IPS DF 6.9 (cell line): ENCODE measurements around the gene CACNG1.

Experiments
- DNase-seq: peaks from one replicate; pipeline ENCODE4 v3.0.0-alpha.2; 2013; ENCODE audit warnings: low read depth, low spot score
- H3K27ac ChIP-seq: one replicate; pipeline ENCODE4 v1.5.1; 2013; ENCODE audit warnings: low read length, control low read depth
- H3K27me3 ChIP-seq: 2 replicates; pipeline ENCODE4 v1.6.1; 2013; ENCODE audit warnings: mild to moderate bottlenecking, low read length; ENCODE audit not compliant: control insufficient read depth, insufficient read depth
- H3K36me3 ChIP-seq: 2 replicates; pipeline ENCODE4 v1.6.1; 2013; ENCODE audit warnings: low read length; ENCODE audit not compliant: control insufficient read depth, insufficient read depth
- H3K4me1 ChIP-seq: 2 replicates; pipeline ENCODE4 v1.6.1; 2013; ENCODE audit warnings: low read length; ENCODE audit not compliant: control insufficient read depth, insufficient read depth
- H3K4me3 ChIP-seq: 2 replicates; pipeline ENCODE4 v1.5.1; 2013; ENCODE audit warnings: mild to moderate bottlenecking, low read length
- H3K9me3 ChIP-seq: 2 replicates; pipeline ENCODE4 v1.6.1; 2013; ENCODE audit warnings: low read length, inconsistent platforms; ENCODE audit not compliant: control insufficient read depth, insufficient read depth
- WGBS: extraction: QIAGEN DNeasy Blood & Tissue Kit; methylation state at CpG from one replicate; pipeline ENCODE4 v1.1.7; 2013; ENCODE audit warnings: mixed read lengths, missing lambda C conversion rate; ENCODE audit not compliant: insufficient read length, insufficient coverage; 5-methylcytosine and 5-hydroxymethylcytosine counted together

The CACNG1 gene

GRCh38 chr17:67025216-67025792 lies 19.1 kb upstream of the CACNG1 start:
- WGBS = no CpG with 5 or more reads among the region's 20 CpGs
- Histone ChIP-seq H3K4me3 (no peak overlapping the region), H3K4me1 (no peaks in the 10 kb centered on the region; the same call in 1 of the 2 replicates), H3K27ac (no peak overlapping the region), H3K9me3 (no peaks in the 10 kb centered on the region), H3K27me3 (no peaks in the 10 kb centered on the region), H3K36me3 (no peaks in the 10 kb centered on the region)
- DNase-seq = no peak

- DNase-seq = no peak
- Histone ChIP-seq H3K27ac (no peak overlapping the region), H3K36me3 (no peaks in the 10 kb centered on the region), H3K27me3 (no peaks in the 10 kb centered on the region), H3K9me3 (no peaks in the 10 kb centered on the region), H3K4me3 (no peak overlapping the region), H3K4me1 (no peaks in the 10 kb centered on the region)
- WGBS = 100% methylated on average over 2 of the region's 2 CpGs
These were observed 18.0 kb upstream of the CACNG1 start for GRCh38 chr17:67026341-67026740.

DNA sequence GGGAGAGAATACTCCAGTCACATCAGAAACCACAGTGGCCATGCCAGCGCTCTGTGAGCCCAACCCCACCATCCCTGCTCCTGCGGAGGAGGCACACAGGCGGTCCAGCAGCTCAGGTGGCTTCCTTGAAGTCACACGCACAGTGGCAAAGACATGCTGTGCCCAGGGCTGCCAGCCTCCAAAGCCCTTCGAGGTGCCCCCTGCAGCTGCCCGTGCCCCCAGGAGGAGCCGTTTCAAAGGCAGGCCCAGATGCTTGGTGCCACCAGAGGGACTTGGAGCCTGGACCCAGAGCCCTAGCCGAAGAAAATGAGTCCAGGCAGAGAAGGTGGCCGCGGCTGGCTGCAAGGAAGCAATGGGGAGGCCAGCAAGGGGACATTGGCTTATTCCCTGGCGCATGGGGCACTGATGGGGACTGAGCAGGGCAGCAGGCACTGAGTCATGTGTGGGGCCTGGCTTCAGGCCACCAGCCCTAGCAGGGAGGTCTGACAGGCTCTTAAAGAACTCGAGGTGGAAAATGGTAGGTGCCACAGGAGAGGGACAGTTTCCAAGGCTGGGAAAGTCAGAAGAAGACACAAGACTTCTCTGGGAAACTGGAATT lies 17.2 kb upstream of the CACNG1 start:
- Histone ChIP-seq H3K27ac (no peak overlapping the region), H3K4me3 (no peak overlapping the region), H3K4me1 (no peaks in the 10 kb centered on the region), H3K9me3 (no peaks in the 10 kb centered on the region), H3K27me3 (no peaks in the 10 kb centered on the region), H3K36me3 (no peaks in the 10 kb centered on the region)
- no peak for DNase-seq
- no CpG with 5 or more reads among the region's 12 CpGs for WGBS

DNA sequence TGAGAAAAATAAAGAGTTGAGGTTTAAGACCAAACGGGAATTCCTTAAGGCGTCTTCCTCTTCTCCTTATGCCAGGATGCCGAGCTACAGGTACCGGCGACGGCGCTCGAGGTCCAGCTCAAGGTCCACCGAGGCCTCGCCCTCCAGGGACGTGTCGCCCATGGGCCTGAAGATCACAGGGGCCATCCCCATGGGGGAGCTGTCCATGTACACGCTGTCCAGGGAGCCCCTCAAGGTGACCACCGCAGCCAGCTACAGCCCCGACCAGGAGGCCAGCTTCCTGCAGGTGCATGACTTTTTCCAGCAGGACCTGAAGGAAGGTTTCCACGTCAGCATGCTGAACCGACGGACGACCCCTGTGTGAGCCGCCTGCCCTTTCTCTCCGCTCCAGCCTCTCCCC lies 13.7 kb upstream of the CACNG1 start:
- H3K4me1 ChIP-seq = no peaks in the 10 kb centered on the region
- no peaks in the 10 kb centered on the region for H3K9me3 ChIP-seq
- no peaks in the 10 kb centered on the region for H3K36me3 ChIP-seq
- WGBS = no CpG with 5 or more reads among the region's 21 CpGs
- H3K4me3 ChIP-seq = no peak overlapping the region
- H3K27ac ChIP-seq = no peak overlapping the region
- no peaks in the 10 kb centered on the region for H3K27me3 ChIP-seq
- DNase-seq = no peak

- Histone ChIP-seq H3K9me3 (no peaks in the 10 kb centered on the region), H3K27me3 (no peaks in the 10 kb centered on the region), H3K4me3 (no peak overlapping the region), H3K36me3 (no peaks in the 10 kb centered on the region), H3K4me1 (no peaks in the 10 kb centered on the region), H3K27ac (no peak overlapping the region)
- DNase-seq = no peak
- WGBS = no CpG with 5 or more reads among the region's 14 CpGs
These were observed 12.0 kb upstream of the CACNG1 start for GRCh38 chr17:67032382-67032781.

DNA sequence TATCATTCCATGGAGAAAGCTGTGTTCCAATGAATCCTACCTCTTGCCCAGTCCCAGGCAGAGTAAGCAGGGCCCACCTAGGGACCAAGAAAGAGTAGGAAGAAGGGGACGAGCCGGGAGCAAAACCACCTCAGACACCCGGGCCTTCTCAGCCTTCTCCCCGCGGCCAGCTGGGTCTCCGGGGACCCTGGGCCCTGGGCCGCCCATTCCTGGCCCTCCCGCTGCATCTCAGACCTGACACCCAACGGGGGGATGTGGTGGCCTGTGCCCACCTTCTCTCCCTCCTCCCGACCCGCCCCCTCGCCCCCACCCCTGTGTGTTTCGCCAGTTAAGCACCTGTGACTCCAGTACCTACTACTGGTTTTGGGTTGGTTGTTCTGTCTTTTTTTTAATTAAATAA lies 11.4 kb upstream of the CACNG1 start:
- H3K4me3 ChIP-seq = no peak overlapping the region
- H3K27ac ChIP-seq = no peak overlapping the region
- no peaks in the 10 kb centered on the region for H3K9me3 ChIP-seq
- no peaks in the 10 kb centered on the region for H3K4me1 ChIP-seq
- H3K36me3 ChIP-seq = no peaks in the 10 kb centered on the region
- no peaks in the 10 kb centered on the region for H3K27me3 ChIP-seq
- WGBS = no CpG with 5 or more reads among the region's 13 CpGs
- DNase-seq = no peak

- Histone ChIP-seq H3K36me3 (no peaks in the 10 kb centered on the region), H3K27ac (no peak overlapping the region), H3K4me1 (no peaks in the 10 kb centered on the region), H3K27me3 (no peaks in the 10 kb centered on the region), H3K4me3 (no peak overlapping the region), H3K9me3 (no peaks in the 10 kb centered on the region)
- no CpG with 5 or more reads among the region's 9 CpGs for WGBS
- no peak for DNase-seq
These were observed 10.7 kb upstream of the CACNG1 start for GRCh38 chr17:67033613-67034012.

DNA sequence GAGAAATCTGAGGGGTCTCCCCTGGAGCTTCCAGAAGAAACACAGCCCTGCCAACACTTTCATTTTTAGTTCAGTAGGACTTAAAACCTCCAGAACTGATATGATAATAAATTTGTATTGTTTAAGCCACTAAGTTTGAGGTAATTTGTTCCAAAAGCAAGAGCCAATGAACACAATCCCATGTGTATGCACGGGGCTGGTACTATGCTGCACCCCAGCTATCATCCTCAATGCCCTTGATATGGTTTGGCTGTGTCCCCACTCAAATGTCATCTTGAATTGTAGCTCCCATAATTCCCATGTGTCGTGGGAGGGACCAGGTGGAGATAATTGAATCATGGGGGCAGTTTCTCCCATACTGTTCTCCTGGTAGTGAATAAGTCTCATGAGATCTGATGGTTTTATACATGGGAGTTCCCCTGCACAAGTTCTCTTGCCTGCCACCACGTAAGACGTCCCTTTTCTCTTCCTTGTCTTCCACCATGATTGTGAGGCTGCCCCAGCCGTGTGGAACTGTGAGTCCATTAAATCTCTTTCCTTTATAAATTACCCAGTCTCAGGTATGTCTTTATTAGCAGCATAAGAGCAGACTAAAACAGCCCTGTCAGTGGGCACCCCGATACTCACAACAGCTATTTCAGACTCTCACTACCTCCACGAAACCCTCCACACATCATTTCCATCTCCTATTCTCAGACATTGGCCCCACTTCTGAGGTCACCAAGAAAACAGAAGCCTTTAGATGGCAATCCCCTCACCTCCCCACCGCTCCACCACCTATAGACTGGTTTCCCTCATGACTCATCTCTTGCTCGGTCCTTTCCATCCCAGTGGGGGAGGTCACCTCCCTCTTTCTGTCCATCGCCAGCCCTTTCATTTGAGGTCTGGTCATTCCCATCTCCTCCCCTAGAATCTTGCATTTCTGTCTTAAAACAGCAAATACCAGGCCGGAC lies 8.9 kb upstream of the CACNG1 start:
- no peak for DNase-seq
- WGBS = 100% methylated on average over 1 of the region's 11 CpGs
- no peaks in the 10 kb centered on the region for H3K27me3 ChIP-seq
- no peaks in the 10 kb centered on the region for H3K9me3 ChIP-seq
- no peaks in the 10 kb centered on the region for H3K36me3 ChIP-seq
- H3K4me1 ChIP-seq = no peaks in the 10 kb centered on the region
- no peak overlapping the region for H3K4me3 ChIP-seq
- no peak overlapping the region for H3K27ac ChIP-seq

- DNase-seq = no peak
- no CpG with 5 or more reads among the region's 5 CpGs for WGBS
- H3K27me3 ChIP-seq = no peaks in the 10 kb centered on the region
These were observed 5.4 kb upstream of the CACNG1 start for GRCh38 chr17:67038861-67039365.

DNA sequence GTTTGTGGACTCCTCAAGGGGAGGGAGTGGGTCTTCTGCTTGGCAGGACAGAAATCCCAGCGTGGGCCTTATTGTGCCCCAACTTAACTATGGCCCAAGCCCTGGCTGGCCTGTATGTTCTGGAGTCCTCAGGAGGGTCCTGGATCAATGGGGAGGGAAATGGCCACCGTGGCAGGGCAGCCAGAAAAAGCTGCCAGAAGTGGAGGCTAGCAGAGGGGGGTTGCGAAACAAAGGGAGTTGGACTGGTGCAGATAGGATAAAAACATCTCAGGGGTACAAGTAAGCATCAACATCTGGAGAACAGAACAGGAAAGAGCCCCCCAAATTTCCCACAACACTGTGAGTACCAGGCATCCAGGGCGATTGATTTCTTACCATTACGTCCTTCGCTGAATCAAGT lies 3.7 kb upstream of the CACNG1 start:
- DNase-seq = no peak
- Histone ChIP-seq H3K36me3 (no peaks in the 10 kb centered on the region; the same call in 1 of the 2 replicates), H3K27me3 (no peaks in the 10 kb centered on the region), H3K27ac (no peak overlapping the region), H3K4me1 (no peaks in the 10 kb centered on the region), H3K4me3 (no peak overlapping the region), H3K9me3 (no peaks in the 10 kb centered on the region)
- no CpG with 5 or more reads among the region's 6 CpGs for WGBS

More at GRCh38 chr17:67038861-67039365, 5.4 kb upstream of the CACNG1 start:
- no peaks in the 10 kb centered on the region for H3K36me3 ChIP-seq
- H3K27ac ChIP-seq = no peak overlapping the region
- H3K4me1 ChIP-seq = no peaks in the 10 kb centered on the region
- H3K4me3 ChIP-seq = no peak overlapping the region
- H3K9me3 ChIP-seq = no peaks in the 10 kb centered on the region
